ENCODE measurements around the gene PLCB3.

PLCB3 gene

DNA sequence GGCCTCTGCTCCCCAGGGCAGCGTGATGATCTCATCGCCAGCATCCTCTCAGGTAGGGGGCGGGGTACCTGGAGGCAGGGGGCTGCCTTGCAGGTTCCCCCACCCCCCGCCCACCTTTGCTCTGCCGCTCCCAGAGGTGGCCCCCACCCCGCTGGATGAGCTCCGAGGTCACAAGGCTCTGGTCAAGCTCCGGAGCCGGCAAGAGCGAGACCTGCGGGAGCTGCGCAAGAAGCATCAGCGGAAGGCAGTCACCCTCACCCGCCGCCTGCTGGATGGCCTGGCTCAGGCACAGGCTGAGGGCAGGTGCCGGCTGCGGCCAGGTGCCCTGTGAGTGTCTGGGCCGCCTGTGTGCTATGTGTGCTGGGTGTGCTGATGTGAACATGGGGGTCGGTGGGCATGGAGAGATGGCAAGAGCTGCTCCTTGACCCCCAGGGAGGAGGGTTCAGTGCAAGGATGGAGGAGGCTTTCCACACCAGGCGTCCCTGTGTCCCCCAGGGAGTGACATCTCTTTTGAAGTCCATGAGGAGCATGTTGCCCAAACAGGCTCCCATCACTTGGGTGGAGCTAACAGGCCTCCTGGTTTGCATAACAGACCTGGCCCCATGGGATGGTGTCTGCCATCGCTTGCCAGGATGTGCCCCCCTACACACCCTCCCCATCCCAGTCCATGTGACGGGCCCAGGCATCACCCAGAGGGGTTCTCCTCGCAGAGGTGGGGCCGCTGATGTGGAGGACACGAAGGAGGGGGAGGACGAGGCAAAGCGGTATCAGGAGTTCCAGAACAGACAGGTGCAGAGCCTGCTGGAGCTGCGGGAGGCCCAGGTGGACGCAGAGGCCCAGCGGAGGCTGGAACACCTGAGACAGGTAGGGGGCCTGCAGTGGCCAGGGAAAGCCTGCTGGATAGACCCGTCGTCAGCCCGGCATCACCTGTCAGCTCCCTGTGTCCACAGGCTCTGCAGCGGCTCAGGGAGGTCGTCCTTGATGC is 14.1 kb downstream of the PLCB3 start:
- DNase-seq (no peak), ATAC-seq (no peak)

DNA sequence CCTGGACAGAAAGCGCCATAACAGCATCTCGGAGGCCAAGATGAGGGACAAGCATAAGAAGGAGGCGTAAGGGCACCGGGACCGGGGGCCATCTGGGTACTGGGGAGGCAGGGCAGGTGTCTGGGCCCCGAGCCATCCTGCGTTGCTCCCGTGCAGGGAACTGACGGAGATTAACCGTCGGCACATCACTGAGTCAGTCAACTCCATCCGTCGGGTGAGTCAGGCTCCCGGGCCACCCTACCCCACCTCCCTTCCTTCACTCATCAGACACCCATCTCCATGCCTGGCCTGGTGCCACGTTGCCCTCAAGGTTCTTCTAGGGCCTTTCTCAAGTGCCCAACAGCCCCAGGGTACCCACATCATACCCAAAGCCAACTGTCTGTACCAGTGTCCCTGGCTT is 15.0 kb downstream of the PLCB3 start:
- no peak for ATAC-seq
- DNase-seq = no peak

DNA sequence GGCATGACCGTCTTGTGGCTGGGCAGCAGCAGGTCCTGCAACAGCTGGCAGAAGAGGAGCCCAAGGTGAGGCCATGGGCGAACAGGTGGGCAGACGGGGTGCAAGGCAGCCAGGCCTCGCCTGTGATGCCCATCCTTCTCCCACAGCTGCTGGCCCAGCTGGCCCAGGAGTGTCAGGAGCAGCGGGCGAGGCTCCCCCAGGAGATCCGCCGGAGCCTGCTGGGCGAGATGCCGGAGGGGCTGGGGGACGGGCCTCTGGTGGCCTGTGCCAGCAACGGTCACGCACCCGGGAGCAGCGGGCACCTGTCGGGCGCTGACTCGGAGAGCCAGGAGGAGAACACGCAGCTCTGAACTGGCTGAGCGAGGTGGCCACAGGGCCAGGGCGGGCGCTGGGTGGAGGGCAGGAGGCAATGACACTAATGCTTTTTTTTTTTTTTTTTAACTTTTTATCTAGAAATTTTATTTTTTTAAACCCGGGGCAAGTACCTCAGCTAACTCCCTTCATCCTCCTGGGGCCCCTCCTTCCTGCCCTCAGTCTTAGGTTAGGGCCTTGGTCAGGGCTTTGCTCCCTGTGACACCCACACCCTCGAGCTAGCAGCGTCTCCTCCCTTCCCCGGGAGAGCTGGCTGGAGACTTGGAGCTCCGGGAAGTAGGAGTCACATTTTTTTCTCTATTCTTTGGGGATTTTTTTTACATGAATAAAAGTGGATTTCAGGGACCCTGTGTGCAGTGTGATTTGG is 16.0 kb downstream of the PLCB3 start:
- ATAC-seq = no peak
- DNase-seq = no peak

DNA sequence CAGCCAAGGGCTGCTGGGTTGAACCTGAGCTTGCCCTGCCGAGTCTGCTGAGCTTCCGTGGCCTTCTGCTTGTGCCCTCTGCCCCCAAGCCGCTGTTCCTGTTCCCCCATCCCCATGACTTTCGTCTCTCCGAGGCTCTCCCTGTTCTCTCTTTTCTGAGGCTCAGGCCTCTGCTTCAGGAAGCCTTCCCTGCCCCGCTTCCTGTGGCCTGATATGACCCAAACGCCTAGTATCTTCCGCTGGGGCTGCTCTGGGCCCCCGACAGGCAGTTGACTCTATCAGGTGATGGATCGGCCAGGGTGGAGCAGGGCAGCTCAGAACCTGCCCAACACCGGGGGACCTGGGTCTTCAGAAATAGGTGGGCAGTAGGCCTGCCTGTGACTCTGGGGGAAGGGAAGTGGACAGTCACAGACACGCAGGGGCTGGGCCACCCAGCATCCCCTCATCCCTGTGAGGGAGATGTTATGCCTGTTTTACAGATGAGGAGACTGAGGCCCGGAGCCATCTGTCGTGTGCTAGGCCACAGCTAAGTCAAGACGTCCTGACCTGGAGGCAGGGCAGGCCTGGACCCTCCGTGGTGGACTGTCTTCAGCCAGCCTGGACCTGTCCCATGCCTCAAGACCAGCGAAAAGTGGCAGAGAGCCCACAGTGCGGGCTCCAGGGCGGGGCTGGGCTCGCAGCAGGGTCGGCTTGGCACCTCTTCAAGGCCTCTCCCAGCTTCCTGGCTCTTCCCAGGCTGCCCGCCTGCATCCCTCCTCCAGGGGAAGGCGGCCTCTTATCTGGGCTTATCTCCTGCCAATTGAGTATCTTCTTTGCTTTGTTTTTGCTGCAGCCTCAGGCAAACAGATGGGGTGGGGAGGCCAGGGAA is 16.9 kb downstream of the PLCB3 start:
- no peak for ATAC-seq
- no peak for DNase-seq

DNA sequence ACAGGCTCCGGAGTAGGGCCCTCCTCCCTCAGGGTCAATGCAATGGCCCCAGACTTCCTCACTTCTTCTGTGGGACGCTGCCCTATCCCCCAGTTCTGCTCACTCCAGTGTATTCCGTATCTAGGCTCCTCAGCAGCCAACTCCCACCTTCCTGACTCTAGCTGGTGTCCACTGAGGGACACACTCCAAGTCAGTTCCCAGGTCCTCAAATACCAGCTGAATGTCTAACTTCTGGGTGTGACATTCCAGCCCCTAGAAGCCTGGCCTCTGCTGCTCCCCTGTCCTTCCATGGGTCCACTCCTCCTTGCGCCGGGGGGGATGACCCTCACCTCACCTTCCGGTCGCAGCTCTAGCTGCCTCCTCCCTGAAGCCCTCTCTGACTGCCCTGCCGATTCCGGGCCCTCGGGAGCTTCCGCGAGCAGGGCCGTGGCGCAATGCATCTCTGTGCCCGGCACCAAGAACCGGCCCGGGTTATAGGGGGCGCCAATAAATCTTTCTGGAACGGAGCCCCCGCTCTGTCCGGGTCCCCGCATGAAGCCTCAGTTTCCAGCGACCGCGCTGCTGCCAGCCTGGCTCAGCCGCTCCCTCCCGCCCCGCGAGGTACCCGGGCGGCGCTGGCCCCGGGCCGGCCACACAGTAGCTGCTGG is 17.7 kb downstream of the PLCB3 start:
- ATAC-seq = peak; percentile 1
- peak; percentile 61 for DNase-seq

DNA sequence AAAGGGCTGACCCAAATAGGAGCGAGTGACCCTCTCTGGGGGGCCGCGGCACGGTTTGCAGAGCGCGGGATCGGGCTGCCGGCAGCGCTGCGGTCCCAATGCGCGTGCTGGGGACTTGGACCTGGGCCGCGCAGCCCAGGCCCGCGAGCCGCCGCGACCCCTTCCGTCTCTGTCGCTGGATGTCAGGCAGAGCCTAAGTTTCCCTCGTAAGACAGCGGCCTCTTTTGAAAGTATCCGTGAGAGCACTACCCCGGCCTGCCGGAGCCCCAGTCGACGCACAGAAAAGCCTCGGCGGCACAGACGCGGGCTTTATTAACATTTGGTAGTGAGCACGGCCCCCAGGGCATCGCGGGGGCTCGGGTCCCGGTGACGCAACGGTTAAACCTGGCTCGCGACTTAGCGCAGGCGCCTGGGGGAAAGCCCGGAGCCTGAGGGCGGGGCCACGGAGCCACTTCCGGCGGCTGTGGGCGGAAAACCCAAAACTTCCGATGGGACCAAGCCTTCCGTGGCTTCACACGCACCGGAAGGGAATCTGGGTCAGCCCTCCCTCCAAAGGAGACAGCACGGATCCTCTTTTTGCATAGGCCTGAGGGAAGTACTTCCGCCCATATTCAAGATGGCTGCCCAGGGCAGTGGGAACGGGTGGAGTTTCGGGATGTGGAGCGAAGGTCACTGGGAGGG is 18.4 kb downstream of the PLCB3 start:
- ATAC-seq (peak; percentile 87), DNase-seq (peak; percentile 99)

DNA sequence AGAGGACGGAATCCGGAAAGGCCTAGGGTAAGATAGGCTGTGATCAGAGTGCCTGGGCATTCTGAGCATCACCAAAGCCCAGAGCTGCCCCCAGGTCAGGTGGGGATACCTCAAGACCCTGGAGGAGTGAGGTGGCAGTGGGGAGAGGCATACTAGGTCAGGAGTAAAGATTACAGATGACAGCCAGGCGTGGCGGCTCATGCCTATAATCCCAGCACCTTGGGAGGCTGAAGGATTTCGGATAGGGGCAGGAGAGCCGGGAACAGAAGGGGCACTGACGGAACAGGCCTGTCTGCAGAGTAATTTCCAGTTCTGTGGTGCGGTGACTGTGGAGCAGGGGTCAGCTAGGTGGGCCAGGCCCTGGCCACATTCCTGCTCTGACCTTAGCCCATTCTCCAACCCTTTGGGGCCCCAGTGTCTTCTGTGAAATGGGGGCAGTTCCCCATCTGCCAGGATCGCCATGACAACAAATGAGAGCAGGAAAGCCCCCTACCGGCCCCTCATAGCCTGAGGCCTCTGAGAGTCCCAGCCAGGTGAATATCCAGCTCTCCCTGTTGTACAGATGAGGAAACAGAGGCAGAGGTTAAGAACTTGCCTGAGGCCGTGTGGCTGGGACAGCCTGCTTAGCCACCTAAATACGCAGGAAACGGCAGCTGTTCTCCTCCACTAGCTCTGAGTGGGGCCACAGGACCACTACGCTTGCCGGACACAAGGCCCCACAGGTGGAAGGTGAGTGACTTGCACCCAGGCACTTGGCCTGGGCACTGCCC is 23.9 kb downstream of the PLCB3 start:
- no peak for ATAC-seq

DNA sequence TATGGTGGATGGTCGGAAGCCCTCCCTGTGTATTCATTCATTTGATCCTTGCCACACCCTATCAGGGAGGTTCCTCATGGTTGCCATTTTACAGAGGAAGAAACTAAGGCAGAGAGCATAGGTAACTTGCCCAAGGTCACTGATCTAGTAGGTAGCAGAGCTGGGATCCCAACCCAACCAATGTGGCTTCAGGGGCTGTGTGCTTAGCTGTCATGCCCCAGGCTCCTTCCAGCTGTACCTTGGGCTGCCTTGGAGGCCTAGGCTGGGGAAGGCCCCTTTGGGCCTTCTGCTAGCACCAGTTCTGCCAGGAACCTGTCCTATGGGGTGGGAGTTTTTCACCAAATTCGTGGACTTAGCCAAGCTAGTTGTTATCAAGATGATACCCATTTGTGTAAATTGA is 24.5 kb downstream of the PLCB3 start:
- DNase-seq (no peak), ATAC-seq (no peak)

More for the DNA sequence above, 23.9 kb downstream of the PLCB3 start:
- DNase-seq = no peak

DNA sequence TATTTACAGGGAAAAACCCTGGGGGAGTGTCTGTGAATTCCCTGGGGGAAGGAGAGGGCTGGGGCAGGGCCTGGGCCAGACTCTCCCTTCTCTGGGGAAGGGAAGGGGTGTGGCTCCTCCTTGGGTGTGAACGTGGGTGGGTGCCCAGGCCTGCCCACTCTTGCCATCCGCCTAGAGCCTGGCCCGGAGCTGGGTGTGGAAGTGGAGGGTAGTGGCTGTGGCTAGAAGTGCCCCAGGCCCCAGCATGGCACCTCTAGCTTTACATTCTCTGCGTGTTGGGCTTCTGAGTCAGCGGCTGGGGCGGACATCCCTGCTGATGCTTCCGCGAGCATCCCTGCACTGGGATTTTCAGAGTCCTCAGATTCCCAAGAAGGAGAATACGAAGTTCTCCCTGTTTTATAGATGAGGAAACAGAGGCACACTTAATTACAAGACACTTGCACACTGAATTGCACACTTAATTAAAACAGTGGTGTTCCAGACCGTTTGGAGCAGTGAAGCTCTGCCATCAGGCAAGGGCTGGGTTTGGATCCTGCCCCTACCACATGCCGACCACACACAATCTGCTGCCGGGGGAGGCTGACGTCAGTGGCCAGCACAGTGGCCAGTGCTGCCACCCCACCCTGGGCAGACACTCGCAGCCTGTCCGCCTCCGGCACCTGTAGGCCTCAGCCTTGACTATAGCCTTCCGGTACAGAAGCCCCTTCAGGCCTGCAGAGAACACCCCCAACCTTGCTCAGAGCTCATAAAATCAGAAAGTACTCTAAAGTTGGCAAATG is 25.5 kb downstream of the PLCB3 start:
- ATAC-seq (no peak), DNase-seq (no peak)

DNA sequence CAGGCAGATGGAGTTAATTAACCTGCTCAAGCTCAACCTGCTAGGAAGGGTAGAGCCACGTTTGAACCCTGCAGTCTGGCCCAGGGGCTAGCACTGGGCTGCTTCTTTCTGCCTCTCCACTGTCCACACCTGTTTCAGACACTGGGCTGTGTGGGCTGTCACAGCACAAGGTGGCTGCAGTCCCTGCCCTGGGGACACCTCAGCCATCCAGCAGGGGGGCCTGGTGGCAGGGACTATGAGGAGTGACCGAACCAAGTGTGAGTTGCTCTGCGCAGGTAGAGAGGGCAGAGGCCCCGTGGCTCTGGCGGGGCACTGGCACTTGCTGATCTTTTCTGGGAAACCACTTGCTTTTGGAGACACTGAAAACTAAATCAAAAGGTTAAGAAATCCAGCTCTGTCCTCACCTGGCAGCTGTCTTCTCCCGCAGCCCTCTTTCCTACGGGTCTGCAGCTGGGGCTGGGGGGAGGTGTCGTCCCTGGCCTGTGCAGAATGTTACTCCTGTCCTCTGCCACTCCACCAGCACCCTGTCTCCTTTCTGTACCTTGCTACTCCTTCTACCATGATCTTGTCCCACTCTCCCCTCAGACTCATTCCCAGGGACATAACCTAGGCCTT is 27.4 kb downstream of the PLCB3 start:
- DNase-seq (no peak), ATAC-seq (peak; percentile 19)

DNA sequence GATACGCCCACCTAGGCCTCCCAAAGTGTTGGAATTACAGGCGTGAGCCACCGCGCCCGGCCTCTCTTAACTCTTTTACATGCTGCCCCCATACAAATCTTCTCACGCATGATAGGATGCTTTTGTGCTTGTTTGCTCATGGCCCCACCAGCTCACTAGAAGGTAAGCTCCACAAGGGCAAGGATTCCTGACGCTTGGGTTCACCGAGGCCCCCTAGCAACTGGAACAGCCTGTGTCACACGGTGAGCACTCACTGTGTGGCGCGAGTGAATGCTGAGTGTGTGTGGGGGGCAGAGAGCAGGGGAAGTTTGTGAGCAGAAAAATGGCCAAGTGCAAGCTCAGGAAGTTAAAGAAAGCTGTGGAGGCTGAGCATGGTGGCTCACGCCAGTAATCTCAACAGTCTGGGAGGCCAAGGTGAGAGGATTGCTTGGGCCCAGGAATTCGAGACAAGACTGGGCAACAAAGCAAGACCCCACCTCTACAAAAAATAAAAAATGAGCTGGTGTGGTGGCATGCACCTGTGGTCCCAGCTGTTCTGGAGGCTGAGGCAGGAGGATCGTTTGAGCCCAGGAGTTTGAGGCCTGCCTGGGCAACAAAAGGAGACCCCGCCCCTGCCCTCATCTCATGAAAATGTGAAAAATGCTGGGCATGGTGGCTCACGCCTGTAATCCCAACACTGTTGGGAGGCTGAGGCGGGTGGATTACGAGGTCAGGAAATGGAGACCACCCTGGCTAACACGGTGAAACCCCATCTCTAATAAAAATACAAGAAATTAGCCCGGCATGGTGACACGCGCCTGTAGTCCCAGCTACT is 30.8 kb downstream of the PLCB3 start:
- ATAC-seq (no peak), DNase-seq (no peak)

DNA sequence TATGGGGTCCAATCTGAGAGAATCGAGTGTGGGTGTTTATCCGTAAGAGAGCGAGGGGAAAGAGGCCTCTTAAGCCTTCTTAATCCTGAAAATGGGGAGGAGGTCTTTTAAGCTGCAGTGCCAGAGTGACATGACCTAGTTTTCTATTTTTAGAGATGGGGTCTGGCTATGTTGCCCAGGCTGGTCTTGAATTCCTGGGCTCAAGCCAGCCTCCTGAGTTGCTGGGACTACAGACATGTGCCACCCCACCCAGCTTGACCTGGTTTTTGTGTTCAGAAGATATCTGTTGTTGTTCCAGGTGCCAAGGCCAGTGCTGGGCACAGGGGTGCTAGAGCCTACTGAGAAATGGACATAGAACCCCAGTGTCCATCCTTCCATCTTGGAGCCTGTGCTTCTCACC is 31.8 kb downstream of the PLCB3 start:
- no peak for DNase-seq
- no peak for ATAC-seq

DNA sequence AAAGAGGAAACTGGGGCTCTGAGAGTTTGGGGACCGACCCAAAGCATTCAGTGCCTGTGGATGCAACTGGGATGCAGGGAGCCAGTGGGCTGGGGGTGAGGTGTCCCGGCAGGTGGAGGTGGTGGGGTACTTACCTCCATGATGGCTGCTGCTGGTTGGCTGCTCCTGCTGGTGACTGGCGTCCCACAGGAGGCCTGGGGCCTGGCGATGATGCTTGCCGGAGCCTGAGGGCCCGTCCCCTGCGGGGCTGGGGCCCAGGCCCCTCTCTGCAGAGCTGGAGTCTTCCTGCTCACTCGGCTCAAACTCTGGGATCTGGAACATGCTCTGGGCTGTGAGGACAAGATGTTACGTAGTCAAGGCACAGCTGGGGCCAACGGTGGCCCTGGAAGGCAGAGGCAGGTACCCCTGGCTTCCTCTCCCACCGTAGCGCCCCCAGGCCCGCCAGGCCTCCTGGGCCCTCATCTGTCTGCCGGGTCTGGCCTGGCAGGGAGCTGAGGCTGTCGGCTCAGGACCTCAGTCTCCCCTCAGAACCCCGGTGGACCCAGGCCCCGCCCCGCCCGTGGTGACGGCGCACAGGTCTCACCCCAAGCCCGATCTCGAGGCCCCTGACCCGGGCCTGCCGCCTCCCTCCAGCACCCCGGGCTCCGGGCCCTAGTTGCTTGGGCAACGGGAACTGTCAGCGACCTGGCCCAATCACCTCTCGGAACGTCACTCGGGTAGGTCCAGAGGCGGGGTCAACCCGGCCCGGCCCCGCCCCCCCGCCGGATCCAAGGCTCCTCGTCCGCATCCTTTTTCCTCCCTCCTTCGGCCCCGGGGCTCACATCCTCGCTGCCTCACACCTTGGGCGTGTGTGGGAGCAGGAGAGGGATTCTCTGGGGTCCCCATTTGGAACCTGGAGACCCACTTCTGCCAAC is 33.0 kb downstream of the PLCB3 start, which contains the start of gene BAD:
Gene BAD (minus strand): TSS at position 618 of the 914 bp plus-strand sequence. CDS start 297 bp downstream, at position 321.
- peak; percentile 95 for DNase-seq
- peak; percentile 93 for ATAC-seq

DNA sequence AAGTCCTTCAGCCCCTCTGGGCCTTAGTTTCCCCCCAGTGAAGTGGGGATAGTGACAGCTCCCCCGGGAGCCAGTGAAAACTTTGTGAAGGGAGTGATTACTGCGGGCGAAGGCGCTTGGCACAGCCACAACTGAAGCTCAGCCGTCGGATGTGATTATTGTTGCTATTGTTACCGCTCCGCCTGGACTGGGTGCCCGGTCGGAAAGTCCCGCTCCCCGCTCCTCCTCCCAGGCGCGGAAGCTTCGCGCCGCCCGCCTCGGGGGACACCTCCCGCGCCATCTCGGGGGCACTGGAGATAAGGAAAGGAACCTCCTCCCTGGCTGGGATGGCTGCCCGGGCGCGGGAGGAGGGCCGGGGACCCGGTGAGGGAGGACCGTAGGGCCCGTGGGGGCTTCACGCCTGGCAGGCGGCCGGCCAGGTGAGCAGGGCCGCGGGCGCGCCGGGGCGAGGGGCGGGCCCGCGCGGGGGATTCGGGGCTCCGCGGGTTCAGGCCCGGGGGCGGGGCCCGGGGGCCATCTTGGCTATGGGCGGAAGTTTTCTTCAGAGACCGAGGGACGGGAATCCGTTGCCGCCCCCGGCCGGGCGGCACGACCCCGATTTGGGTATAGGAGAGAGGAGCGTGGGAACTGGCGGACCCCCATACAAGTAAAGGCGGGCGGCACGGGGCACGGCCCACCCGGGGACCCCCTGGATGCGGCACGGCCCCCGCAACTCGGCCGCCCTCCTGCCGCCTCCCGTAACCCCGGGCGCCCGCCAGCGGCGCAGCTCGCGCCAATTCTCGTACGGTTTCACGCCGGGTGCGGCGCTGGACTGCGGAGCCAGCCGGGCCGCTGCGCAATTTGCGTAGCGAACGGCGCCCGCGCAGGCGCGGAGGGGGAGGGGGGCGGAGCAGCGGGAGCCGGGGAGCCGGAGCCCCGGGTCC is 33.9 kb downstream of the PLCB3 start, which contains the start of gene GPR137:
Gene GPR137 (plus strand): TSS at position 887 of the 923 bp plus-strand sequence. CDS start 677 bp downstream, outside the sequence.
- ATAC-seq (peak; percentile 58), DNase-seq (peak; percentile 95)
